NCI-H446 treated with DMSO at 0.1 percent for 48 hours (cell line): ENCODE data around the gene ABCC1.
"Not testable (repeated sequence)": the region's sequence is repeated elsewhere in the genome, so short reads cannot be mapped to it uniquely, and the experiment has no call there.

Experiments
- DNase-seq: peaks from one replicate; lab custom pipeline; 2025; lab: John Stamatoyannopoulos, UW

ABCC1 gene

DNA sequence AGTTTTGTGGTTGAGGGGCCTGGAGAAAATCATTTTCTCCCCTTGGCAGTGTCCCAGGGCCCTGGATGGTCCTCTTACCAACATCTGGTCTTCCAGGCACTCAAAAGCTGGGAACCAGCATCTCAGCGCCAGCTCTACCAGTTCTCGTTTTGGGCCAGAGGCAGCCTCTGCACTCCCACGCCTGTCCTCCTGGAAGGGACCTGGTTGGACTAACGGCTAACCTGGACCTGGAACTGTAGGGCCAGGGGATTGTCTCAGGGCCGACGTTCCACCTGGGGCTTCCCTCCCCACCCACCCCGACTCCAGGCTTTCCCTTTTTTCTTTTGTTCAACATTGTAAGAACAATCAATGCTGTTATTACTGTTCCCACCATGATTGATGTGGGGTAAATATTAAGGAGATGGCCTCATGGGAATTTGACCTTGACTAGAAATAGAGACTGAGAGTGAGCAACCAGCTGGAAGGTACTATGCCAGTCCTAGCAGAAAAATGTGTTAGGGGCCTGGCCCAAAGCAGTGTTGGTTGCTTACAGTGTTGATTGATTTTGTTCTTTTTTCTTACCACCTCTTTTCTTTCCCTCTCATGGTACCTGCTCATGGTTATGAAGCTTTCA lies 192.5 kb downstream of the ABCC1 start:
- DNase-seq: no peak

GRCh38 chr16:16143038-16143763 lies 193.8 kb downstream of the ABCC1 start:
- DNase-seq: no peak

GRCh38 chr16:16143931-16144330 lies 194.5 kb downstream of the ABCC1 start:
- no peak for DNase-seq

DNA sequence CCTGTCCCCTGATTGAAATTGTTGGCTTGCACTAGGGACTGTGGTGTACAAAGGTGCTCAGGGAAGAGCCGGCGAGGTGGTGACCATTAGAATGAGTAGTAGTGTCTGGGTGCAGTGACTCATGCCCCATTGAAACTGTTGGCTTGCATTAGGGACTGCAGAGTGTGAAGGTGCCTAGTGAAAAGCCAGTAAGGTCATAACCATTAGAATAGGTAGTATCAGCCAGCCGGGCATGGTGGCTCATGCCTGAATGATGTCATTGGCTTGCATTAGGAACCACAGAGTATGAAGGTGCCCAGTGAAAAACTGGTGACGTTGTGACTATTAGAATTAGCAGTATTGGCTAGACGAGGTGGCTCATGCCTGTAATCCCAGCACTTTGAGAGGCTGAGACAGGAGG lies 195.0 kb downstream of the ABCC1 start:
- no peak for DNase-seq

DNA sequence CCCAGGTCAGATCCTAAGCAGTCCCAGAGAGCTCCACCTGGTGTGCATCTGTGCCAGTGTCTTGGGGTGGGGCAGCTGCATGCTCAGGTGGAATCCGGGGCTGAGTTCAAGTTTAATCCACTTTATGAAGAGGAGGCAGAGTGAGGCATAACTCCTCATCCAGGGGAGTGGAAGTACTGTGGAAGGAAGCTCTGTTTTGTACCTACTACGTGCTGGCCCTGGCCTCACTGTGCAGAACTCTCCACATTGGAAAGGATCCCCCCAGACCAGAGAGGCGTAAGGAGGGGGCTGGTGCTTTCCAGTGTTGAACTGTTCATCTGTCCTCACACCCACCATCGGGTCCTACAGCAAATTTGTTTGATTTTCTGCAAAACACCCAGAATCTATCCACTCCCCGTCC lies 195.9 kb downstream of the ABCC1 start:
- no peak for DNase-seq

DNA sequence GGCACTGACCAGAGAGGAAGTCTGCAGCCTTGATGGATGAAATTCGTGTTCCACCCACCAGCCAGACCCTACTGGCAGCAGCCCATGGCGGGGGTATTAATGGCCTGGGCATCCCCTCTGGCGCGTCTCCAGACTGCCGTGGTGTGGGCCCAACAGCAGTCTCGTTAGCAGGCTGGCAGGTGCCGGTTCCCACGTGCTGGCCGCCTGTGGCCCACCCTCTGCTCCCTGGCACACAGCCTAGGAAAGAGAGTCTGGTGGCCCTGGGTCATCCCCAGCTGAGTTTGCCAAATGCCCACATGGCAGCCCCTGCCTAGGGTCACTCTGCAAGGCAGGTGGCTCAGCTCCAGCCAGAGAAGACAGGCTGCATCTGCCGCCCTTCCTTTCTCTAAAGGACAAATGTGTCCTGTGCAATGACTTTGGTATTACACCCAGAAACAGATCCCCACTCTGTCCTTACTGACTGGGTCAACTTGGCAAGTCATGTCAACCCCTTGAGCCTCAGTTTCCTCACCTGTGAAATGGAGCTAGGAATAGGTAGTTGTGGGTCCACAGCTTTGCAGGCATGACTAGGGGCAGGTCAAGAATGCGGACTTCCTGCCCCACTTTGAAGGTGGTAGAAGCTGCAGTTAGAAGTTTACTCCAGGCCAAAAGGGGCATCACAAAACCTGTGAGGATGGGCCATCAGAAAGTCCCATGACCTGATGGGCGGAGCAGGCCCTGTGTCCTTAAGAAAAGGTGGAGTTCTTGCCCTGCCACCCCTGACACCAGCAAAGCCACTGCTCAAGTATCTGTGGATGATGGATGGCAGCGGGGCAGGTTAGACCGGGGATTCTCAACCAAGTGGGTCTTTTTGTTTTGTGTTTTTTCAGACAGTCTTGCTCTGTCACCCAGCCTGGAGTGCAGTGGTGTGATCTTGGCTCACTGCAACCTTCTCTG lies 197.2 kb downstream of the ABCC1 start:
- DNase-seq: no peak

- no peak for DNase-seq
Measured at GRCh38 chr16:16147316-16147999, 198.0 kb downstream of the ABCC1 start.

DNA sequence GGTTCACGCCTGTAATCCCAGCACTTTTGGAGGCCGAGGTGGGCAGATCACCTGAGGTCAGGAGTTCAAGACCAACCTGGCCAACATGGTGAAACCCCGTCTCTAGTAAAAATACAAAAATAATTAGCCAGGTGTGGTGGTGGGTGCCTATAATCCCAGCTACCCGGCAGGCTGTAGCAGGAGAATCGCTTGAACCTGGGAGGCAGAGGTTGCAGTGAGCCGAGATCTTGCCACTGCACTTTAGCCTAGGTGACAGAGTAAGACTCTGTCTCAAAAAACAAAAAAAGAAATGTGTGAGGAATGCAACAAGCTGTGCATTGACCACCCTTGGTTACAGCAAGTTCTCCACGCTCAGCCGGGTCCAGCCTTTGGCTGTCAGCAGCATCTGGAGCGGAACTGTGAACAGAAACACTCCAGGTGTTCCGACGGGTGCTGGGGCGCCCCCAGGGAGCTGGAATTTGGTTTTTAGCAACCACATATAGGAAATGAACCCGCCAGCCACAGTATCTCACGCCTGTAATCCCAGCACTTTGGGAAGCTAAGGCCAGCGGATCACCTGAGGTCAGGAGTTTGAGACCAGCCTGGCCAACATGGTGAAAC lies 198.7 kb downstream of the ABCC1 start:
- not testable (repeated sequence) for DNase-seq

DNA sequence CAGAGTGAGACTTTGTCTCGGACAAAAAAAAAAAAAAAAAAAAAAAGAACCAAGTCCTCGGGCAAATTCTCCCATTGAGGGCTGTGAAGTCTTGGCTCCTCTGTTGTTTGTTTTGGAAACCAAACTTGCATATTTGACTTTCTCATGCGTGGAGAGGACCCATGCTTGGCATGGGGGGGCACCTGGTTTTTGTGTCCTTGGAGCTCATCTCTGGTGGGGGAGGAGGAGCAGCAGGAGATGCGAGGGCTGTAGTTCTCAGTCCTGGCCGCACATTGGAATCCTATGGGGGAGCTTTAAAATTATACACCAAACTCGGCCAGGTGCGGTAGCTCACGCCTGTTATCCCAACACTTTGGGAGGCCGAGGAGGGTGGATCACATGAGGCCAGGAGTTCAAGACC lies 199.3 kb downstream of the ABCC1 start:
- no peak for DNase-seq

- DNase-seq: no peak
Measured at GRCh38 chr16:16149710-16150116, 200.3 kb downstream of the ABCC1 start.

- DNase-seq: peak; percentile 67
Measured at GRCh38 chr16:16150117-16150877, 200.9 kb downstream of the ABCC1 start.

- no peak for DNase-seq
Measured at GRCh38 chr16:16150878-16151152, 201.4 kb downstream of the ABCC1 start.

DNA sequence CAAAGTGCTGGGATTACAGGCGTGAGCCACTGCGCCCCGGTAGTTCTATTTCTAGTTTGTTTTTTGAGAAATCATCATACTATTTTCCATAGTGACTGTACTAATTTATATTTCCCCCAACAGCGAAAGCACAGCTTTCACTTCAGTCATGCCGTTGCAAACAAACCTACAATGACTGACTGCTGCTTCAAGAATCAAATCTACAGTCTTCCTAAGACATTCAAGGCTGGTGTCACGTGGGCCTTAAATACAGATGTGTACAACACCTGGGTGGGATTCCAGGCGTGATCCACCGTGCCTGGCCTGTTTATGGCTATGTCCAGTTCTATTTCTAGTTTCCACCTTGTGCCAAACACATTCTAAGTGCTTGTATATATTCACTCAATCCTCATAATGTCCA lies 201.9 kb downstream of the ABCC1 start:
- no peak for DNase-seq

GRCh38 chr16:16153000-16153399 lies 203.6 kb downstream of the ABCC1 start:
- DNase-seq: not testable (repeated sequence)

- no peak for DNase-seq
Measured at GRCh38 chr16:16154281-16154951, 205.0 kb downstream of the ABCC1 start.

DNA sequence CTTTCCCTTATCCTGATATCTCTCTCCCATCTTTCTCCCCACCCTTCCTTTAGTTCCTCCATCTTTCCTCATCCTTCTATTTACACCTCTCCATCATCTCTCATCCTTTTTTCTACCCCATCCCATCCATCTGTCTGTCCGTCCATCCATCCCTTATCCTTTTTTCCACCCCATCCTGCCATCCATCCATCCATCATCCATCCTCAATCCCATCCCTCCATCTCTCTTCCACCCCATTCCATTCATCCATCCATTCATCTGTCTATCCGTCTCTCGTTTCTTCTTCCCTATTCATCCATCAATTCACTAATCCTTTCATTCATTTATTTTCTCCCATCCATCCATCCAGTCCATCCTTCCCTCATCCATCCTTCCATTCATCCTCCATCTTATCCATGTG lies 205.8 kb downstream of the ABCC1 start:
- DNase-seq: no peak

- DNase-seq: no peak
Measured at GRCh38 chr16:16157166-16157565, 207.8 kb downstream of the ABCC1 start.

DNA sequence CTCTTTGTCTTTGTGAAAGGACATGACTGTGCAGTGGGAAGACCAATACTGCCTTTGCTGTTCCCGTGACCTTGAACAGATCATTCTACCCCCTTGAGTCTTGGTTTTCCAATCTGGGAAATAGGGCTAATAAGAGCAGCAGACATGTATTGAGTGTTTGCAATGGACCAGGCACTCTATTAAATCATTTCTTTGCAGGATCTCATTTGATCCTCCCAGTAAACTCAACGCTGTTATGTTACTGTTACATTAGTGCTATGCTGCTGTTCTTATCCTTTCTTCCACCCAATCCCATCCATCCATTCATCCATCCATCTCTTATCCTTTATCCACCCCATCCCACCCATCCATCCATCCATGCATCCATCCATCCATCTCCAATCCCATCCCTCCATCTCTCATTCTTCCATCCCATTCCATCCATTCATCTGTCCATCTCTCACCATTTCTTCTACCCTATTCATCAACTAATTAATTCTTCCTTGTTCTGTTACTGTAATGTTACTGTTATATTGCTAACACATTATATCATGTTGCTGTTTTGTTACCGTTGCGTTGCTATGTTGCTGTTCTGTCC lies 208.8 kb downstream of the ABCC1 start:
- no peak for DNase-seq

DNA sequence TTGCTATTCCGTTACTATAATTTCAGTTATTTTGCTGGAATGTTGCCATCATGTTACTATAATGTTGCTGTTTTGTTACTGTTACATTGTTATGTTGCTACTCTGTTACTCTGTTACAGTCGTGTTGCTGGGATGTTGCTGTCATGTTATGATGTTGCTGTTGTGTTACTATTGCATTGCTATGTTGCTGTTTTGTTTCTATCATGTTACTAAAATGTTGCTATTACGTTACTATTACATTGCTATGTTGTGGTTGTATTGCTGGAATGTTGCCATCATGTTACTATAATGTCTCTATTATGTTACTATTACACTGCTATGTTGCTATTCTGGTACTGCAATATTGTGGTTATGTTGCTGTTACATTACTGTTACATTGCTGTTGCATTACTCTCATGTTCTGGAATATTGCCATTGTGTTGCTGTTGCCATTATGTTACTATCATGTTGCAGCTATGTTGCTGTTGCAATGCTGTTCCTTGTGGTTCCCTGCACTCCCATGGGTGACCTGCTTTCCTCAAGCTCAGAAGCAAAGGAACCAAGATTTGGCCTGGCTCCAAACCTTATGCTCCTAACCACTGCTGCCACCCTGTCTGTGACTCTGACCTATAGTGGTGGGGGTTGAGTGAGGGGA lies 209.4 kb downstream of the ABCC1 start:
- no peak for DNase-seq

DNA sequence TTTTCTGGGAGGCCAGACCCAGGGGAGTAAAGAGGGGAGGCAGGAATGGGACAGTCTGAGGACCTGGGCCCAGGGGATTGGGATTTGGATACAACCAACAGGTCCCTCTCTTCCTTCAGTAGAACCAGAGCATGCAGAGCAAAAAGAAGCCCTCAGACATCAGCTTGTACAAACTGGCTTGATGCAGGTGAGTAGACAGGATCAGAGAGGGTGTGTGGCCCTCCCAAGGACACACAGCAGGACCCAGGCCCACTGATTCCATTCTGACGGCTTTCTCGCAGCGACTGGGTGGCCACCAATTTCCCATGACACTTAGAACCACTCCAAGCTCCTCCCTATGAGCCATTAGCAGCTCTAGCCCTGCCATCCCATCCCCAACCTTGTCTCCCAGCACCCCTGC lies 210.2 kb downstream of the ABCC1 start:
- no peak for DNase-seq
